ENCODE data around the gene CASTOR1.

CASTOR1 gene

DNA sequence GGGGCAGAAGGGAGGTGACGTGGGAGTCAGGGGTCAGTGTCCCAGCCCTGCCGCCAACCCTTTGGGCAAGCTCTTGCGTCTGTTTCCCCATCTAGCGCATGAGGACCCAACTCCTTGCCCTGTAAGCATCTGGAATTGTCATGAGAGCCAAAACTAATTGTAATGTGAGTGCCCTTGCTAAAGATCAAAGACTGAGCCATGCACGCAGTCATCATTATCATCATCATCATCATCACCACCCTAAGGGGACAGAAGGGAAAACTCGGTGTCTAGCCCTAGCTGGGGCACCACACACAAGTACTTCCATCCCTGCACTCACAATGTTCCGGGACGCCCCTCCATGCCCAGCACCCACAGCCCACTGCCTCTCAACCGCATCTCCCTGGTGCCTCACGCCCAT lies 45.2 kb downstream of the CASTOR1 start:
- DNase-seq: no peak

DNA sequence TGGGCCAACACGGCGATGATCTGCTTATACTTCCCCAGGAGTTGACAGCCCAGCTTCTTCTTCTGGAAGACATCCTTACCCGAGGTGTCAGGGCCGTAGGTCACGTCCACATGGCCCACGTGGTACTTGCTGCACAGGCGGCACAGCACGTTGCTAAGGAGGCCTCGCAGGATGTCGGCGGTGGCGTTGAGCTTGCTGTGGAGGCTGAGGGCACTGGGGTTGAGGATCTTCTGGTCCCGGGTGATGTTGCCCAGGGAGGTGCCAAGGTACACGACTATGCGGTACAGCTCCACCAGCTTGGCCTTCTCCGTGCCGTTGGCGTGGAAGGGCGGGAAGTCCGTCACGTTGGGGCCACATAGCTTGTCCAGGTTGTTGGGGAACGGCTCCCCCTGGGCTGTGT lies 45.6 kb downstream of the CASTOR1 start:
- no peak for DNase-seq

GRCh38 chr22:30241576-30242371 lies 47.5 kb downstream of the CASTOR1 start:
- no peak for DNase-seq

- DNase-seq: no peak
These were observed 48.5 kb downstream of the CASTOR1 start for GRCh38 chr22:30240541-30241417.

- no peak for DNase-seq
These were observed 49.6 kb downstream of the CASTOR1 start for GRCh38 chr22:30239488-30240405.

DNA sequence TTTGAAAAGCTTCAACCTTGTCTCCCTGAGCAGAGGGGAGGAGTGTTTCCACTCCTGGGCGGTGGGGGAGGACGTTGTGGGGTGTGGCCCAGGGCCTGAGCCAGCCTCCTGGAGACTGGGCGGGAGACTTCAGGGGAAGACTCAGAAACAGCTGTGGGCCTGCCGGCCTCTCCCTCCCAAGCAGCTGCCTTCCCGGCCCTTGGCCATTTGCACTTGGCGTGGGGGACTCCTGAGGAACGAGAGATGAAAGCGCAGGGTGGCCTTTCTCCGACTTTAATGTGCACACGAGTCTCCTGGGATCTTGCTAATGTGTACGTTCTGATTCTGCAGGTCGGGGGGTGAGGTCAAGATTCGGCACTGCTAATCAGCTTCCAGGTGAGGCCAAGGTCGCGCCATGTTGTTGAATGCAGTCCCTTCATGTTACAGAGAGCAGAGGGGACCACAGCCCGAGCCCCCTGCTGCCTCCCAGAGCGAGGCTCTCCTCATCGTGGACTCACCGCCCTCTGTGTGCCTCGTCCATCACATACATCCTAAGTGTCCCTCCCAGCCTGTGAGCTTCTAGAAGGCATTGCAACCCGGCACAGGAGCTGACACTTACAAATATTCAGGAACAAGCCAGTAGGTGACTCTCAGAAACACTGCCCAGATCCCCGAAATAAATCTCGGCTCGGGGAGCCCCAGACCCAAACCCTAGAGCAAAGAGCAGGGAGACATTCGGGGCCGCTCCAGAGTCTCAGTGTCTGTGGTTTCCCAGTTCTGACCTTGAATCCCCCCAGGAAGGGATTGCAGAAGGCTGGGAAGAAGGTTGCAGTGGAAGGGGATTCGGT lies 50.4 kb downstream of the CASTOR1 start:
- no peak for DNase-seq

DNA sequence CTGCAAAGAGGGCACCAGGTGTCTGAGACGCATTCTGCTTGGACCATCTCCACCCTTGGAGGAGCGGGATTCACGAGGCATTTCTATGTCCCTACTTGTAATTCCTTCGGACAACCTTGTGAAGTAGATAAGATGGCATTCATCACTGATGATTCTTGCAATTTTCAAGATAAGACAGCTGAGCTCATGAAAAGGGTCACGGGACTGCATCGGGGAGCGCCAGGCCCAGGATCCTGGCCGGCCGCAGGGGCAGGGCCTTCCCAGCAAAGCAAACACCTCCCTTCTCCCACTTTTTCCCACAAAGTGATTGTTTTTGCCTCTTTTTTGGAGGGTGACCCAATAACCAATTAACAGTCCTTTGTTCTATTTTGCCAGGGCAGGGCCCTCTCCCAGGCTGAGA lies 51.2 kb downstream of the CASTOR1 start:
- DNase-seq: no peak

- no peak for DNase-seq
These were observed 52.4 kb downstream of the CASTOR1 start for GRCh38 chr22:30236875-30237274.

DNA sequence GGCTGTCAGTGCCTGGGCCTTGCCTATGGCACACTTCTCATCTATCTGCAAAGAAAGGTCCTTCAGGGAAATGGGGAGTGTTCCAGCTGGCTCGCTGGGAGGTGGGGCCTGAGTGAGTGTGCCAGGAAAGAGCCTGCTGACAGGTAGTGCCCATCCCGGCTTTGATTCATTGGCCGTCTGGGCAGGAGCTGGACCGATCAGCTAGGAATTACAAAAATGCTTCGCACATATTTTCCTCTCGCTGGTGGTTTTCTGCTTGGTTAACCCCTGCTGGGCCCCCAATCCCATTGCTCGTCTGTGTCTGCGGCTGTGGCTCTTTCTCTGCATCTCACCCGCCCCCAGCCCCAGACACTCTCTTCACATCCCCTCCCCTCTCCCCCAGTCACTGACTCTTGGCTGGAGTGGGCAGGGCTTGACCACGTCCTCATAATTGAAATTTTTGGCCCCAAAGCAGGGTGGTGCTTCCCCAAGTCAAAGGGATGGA lies 53.6 kb downstream of the CASTOR1 start:
- DNase-seq: no peak
